A549 (cell line): ENCODE results near the gene DLGAP1.

Source experiments
- CTCF ChIP-seq: fragments of >200 bp; sonication (Bioruptor Twin); formaldehyde crosslinking; IDR thresholded peaks from 3 replicates; pipeline ENCODE4 v1.5.1; 2016
- ELK1 ChIP-seq: fragments of 150-350 bp; IDR thresholded peaks from 2 replicates; pipeline ENCODE4 v1.6.1; 2014; ENCODE audit warnings: low read depth, mild to moderate bottlenecking, low read length
- EP300 ChIP-seq, 2 experiments: fragments of >200 bp; sonication (Bioruptor Twin); formaldehyde crosslinking; IDR thresholded peaks; 2 replicates in 1 of 2; 3 replicates in 1 of 2; pipeline ENCODE4 v1.6.1; 2016 to 2017
- FOSL2 ChIP-seq, 2 experiments: fragments of 450-650 bp in 1 of 2; fragments of >200 bp in 1 of 2; sonication (Bioruptor Twin) in 1 of 2; formaldehyde crosslinking; IDR thresholded peaks; 2 replicates each; pipeline versions ENCODE4 v1.5.0 to v1.6.1; 2016 to 2020; ENCODE audit warnings: mild to moderate bottlenecking in 1 of 2, moderate library complexity in 1 of 2
- HDAC2 ChIP-seq: fragments of 200-600 bp; sonication (generic); IDR thresholded peaks from 2 replicates; pipeline ENCODE4 v1.6.1; 2016
- HOXB13 ChIP-seq: fragments of 250-450 bp; sonication (Bioruptor Pico); IDR thresholded peaks from 2 replicates; pipeline ENCODE4 v1.5.0; 2020; ENCODE audit warnings: low read depth, mild to moderate bottlenecking, moderate library complexity
- MAX ChIP-seq: IDR thresholded peaks from 2 replicates; pipeline ENCODE4 v1.6.1; 2012
- MAZ ChIP-seq: fragments of 150-350 bp; IDR thresholded peaks from 2 replicates; pipeline ENCODE4 v1.6.1; 2014; ENCODE audit warnings: antibody characterized with exemption, low read depth, low read length, borderline replicate concordance
- POLR2A ChIP-seq: IDR thresholded peaks from 2 replicates; pipeline ENCODE4 v1.6.1; 2012; ENCODE audit warnings: mild to moderate bottlenecking, low read length
- RAD21 ChIP-seq, 2 experiments: fragments of >200 bp in 1 of 2; sonication (Bioruptor Twin) in 1 of 2; formaldehyde crosslinking in 1 of 2; IDR thresholded peaks in 1 of 2; conservative IDR thresholded peaks in 1 of 2; 2 replicates in 1 of 2; 3 replicates in 1 of 2; pipeline ENCODE4 v1.6.1; 2012 to 2018; ENCODE audit warnings: inconsistent platforms in 1 of 2
- RFX5 ChIP-seq: fragments of 450-650 bp; IDR thresholded peaks from 2 replicates; pipeline ENCODE4 v1.7.1; 2014; ENCODE audit warnings: antibody characterized with exemption, mild to moderate bottlenecking, moderate library complexity
- USF2 ChIP-seq: fragments of 450-650 bp; IDR thresholded peaks from 2 replicates; pipeline ENCODE4 v1.6.1; 2014; ENCODE audit warnings: antibody characterized with exemption
- ZC3H11A ChIP-seq: fragments of 450-650 bp; IDR thresholded peaks from 2 replicates; pipeline ENCODE4 v1.6.1; 2014; ENCODE audit warnings: antibody characterized with exemption, mild to moderate bottlenecking
- ZNF302 ChIP-seq: fragments of 250-450 bp; sonication (Bioruptor Pico); IDR thresholded peaks from 2 replicates; pipeline ENCODE4 v1.9.0; 2021; ENCODE audit warnings: inconsistent platforms, mild to moderate bottlenecking, moderate library complexity

- TF ChIP-seq POLR2A (no peak), FOSL2 (IDR thresholded peaks at IDR 0.05) (no peak), FOSL2 (CRISPR knock-in tag; IDR thresholded peaks at IDR 0.05) (no peak), ELK1 (no peak), MAX (no peak), HDAC2 (no peak), RFX5 (no peak), CTCF (no peak), ZC3H11A (no peak), ZNF302 (no peak), MAZ (no peak), RAD21 (conservative IDR thresholded peaks at IDR 0.05 in 1 of 2, IDR thresholded peaks at IDR 0.05 in 1 of 2) (no peak), EP300 (IDR thresholded peaks at IDR 0.05) (no peak), USF2 (no peak), HOXB13 (CRISPR knock-in tag) (no peak)
Measured at GRCh38 chr18:3827236-3827845, 627.8 kb downstream of the DLGAP1 start.
